Natural killer cell (primary cell): ENCODE data around the gene PDE3A. TPM values are rescaled to one million over a fixed set of nuclear protein-coding genes. Genes with fewer than 3 reads are reported as not detected.

Experiments
- ATAC-seq, 3 donors: fragments of 150-1000 bp in 2 of 3; fragments of 200-7000 bp in 1 of 3; cut with Tn5 transposase; 1 replicate in 1 of 3; 2 replicates in 2 of 3; pipeline ENCODE4 v1.10.0; 2021; ENCODE audit warnings: mild to moderate bottlenecking in 2 of 3, moderate library complexity in 2 of 3
- DNase-seq, 2 donors: peaks; one replicate each; pipeline versions ENCODE4 v3.0.0 to v3.0.0-alpha.2; 2013 to 2021; ENCODE audit warnings: mixed read lengths in 1 of 2
- H3K27ac ChIP-seq: one replicate; pipeline ENCODE4 v1.5.1; 2013; ENCODE audit warnings: mild to moderate bottlenecking, low read length
- H3K27me3 ChIP-seq: one replicate; pipeline ENCODE4 v1.6.1; 2013; ENCODE audit warnings: low read length; ENCODE audit not compliant: control insufficient read depth, insufficient read depth
- H3K36me3 ChIP-seq: one replicate; pipeline ENCODE4 v1.6.1; 2013; ENCODE audit warnings: low read length; ENCODE audit not compliant: control insufficient read depth, insufficient read depth
- H3K4me1 ChIP-seq: one replicate; pipeline ENCODE4 v1.6.1; 2013; ENCODE audit warnings: low read length; ENCODE audit not compliant: control insufficient read depth, insufficient read depth
- H3K4me3 ChIP-seq: one replicate; pipeline ENCODE4 v1.5.1; 2013; ENCODE audit warnings: low read length
- H3K9me3 ChIP-seq: one replicate; pipeline ENCODE4 v1.6.1; 2013; ENCODE audit warnings: low read length; ENCODE audit not compliant: control insufficient read depth, insufficient read depth
- H3K27ac Mint-ChIP-seq, 2 donors: one replicate each; pipeline ENCODE4 v1.8.0; 2022; ENCODE audit warnings: mild to moderate bottlenecking in 2 of 2, mixed read lengths in 2 of 2, moderate library complexity in 1 of 2
- H3K27me3 Mint-ChIP-seq, 2 donors: one replicate each; pipeline ENCODE4 v1.8.0; 2022; ENCODE audit warnings: low read depth in 2 of 2, mixed read lengths in 2 of 2
- H3K36me3 Mint-ChIP-seq: one replicate; pipeline ENCODE4 v1.8.0; 2022; ENCODE audit warnings: mixed read lengths
- H3K4me1 Mint-ChIP-seq, 2 donors: one replicate each; pipeline ENCODE4 v1.8.0; 2022; ENCODE audit warnings: mixed read lengths in 2 of 2
- H3K4me3 Mint-ChIP-seq: one replicate; pipeline ENCODE4 v1.8.0; 2022; ENCODE audit warnings: mild to moderate bottlenecking, moderate library complexity, mixed read lengths
- H3K9me3 Mint-ChIP-seq, 2 donors: one replicate each; pipeline ENCODE4 v1.8.0; 2022; ENCODE audit warnings: mixed read lengths in 2 of 2
- WGBS: methylation state at CpG from one replicate; pipeline ENCODE4 v1.1.7; 2013; ENCODE audit warnings: missing lambda C conversion rate; ENCODE audit not compliant: insufficient coverage; 5-methylcytosine and 5-hydroxymethylcytosine counted together
- intact Hi-C: fragments of 100-400 bp; cut with micrococcal nuclease; formaldehyde crosslinking; loops from one replicate; pipeline ENCODE4 v1.14.2; 2022
- total RNA-seq, 4 donors: library from RNA; stranded (reverse); fragments of 120-200 nt in 1 of 4; gene quantifications; one replicate each; pipeline versions ENCODE4 v1.2.3 to v1.2.4, GENCODE V29; 2013 to 2022
- TF ChIP-seq, protein P1 (sequence below): fragments of 200-600 bp; IDR thresholded peaks from one replicate; pipeline ENCODE4 v1.8.0; 2022; ENCODE audit warnings: antibody characterized with exemption

PDE3A gene
- total RNA-seq, 3 donors from 2014 or later (not counting 1 experiment from before 2014, with no cell fraction given) = 0.20 to 0.28 (median 0.27) TPM

DNA sequence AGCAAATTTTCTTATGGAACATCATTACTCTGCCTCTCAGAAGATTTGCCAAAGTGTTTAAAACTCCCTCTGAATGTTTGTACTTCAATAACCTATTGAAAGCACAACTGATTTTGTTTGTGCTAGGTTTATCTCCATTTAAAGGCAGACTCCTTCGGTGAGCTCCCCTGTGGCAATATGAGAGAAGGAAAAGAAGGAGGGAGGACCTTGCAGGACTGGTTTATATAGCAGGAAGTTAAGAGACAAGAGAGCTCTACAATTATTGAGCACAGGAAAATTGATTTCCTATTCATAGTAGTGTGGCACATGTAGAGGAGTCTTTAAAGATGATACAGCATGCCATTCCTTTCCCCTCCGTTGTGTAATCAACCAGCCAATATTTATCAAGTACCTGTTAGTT, 75.5 kb downstream of the PDE3A start:
- no peak overlapping the region for H3K27ac ChIP-seq
- no peaks in the 10 kb centered on the region for H3K4me1 ChIP-seq
- DNase-seq (no peak), ATAC-seq (no peak)
- TF ChIP-seq, protein P1, sequence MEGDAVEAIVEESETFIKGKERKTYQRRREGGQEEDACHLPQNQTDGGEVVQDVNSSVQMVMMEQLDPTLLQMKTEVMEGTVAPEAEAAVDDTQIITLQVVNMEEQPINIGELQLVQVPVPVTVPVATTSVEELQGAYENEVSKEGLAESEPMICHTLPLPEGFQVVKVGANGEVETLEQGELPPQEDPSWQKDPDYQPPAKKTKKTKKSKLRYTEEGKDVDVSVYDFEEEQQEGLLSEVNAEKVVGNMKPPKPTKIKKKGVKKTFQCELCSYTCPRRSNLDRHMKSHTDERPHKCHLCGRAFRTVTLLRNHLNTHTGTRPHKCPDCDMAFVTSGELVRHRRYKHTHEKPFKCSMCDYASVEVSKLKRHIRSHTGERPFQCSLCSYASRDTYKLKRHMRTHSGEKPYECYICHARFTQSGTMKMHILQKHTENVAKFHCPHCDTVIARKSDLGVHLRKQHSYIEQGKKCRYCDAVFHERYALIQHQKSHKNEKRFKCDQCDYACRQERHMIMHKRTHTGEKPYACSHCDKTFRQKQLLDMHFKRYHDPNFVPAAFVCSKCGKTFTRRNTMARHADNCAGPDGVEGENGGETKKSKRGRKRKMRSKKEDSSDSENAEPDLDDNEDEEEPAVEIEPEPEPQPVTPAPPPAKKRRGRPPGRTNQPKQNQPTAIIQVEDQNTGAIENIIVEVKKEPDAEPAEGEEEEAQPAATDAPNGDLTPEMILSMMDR = no peak
- H3K4me3 Mint-ChIP-seq = no peak overlapping the region
- no peaks in the 10 kb centered on the region for H3K4me1 Mint-ChIP-seq
- H3K9me3 ChIP-seq = no peaks in the 10 kb centered on the region
- H3K27me3 Mint-ChIP-seq = peaks cover 0 to 17% of the 10 kb centered on the region in 2 donors
- intact Hi-C loops = no loop called here
- H3K27ac Mint-ChIP-seq = no peak overlapping the region
- no peaks in the 10 kb centered on the region for H3K36me3 Mint-ChIP-seq
- 92% methylated on average over 2 of the region's 2 CpGs for WGBS
- no peaks in the 10 kb centered on the region for H3K27me3 ChIP-seq
- H3K36me3 ChIP-seq = no peaks in the 10 kb centered on the region
- H3K4me3 ChIP-seq = no peak overlapping the region
- no peaks in the 10 kb centered on the region for H3K9me3 Mint-ChIP-seq

DNA sequence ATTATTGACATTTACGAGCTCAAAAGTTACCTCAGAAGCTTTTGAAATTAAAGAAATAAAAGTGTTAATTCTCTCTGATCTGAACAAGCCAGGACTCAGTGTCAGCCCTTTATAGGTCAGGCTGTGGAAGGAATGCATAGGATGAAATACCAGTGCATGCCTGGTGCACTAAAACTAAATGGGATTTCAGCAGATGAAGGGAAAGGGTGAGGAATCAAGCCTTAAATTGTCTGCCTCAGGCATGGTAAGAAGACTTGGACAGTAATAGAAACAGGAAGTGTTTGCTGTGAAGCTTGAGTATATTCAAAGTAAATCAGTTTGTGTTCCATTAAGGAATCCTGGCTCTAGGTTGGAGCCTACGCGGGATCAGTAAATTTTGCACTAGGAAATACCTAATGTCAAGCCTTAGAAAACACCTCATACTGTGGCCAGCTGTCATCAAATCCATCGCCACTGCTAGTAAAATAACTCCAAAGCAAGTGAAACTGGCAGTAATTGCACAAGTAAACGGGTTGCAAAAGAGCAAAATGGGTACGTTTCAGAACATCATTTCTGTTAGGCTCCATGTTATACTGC, 76.3 kb downstream of the PDE3A start:
- H3K27me3 ChIP-seq = no peaks in the 10 kb centered on the region
- no peak overlapping the region for H3K27ac Mint-ChIP-seq
- no peaks in the 10 kb centered on the region for H3K9me3 ChIP-seq
- H3K4me3 ChIP-seq = no peak overlapping the region
- H3K4me1 ChIP-seq = no peaks in the 10 kb centered on the region
- H3K27ac ChIP-seq = no peak overlapping the region
- no peaks in the 10 kb centered on the region for H3K36me3 Mint-ChIP-seq
- no peak overlapping the region for H3K4me3 Mint-ChIP-seq
- WGBS = 86% methylated on average over 6 of the region's 6 CpGs
- no peaks in the 10 kb centered on the region for H3K4me1 Mint-ChIP-seq
- TF ChIP-seq, protein P1 = no peak
- no peaks in the 10 kb centered on the region for H3K9me3 Mint-ChIP-seq
- peaks cover 0 to 17% of the 10 kb centered on the region in 2 donors for H3K27me3 Mint-ChIP-seq
- DNase-seq (no peak), ATAC-seq (no peak)
- intact Hi-C loops = no loop called here
- H3K36me3 ChIP-seq = no peaks in the 10 kb centered on the region

DNA sequence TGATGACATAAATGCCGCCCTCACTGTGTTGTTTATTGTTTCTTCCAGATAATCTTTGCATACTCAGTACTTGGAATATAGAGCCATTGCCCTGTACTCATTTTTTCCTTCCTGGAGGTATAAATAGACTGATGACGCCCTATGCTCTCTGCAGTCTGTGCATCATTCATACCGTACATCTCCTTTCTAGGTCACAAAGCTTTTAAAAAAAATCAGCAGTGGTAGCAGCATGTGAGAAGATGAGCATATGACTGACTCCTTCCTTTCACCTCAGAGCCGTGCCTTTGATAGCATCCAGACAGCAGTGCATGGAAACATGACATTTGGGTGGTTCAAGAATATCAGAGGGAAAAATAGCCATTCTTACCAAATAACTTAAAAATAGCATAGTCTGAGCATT, 77.3 kb downstream of the PDE3A start:
- TF ChIP-seq, protein P1 = no peak
- Histone ChIP-seq H3K9me3 (no peaks in the 10 kb centered on the region), H3K27ac (no peak overlapping the region), H3K4me3 (no peak overlapping the region), H3K4me1 (no peaks in the 10 kb centered on the region), H3K36me3 (no peaks in the 10 kb centered on the region), H3K27me3 (no peaks in the 10 kb centered on the region)
- Mint-ChIP-seq H3K4me3 (no peak overlapping the region), H3K4me1 (no peaks in the 10 kb centered on the region), H3K27ac (no peak overlapping the region), H3K9me3 (no peaks in the 10 kb centered on the region), H3K36me3 (no peaks in the 10 kb centered on the region), H3K27me3 (peaks cover 0 to 17% of the 10 kb centered on the region in 2 donors)
- intact Hi-C loops = no loop called here
- no peak for ATAC-seq
- no peak for DNase-seq
- 65% methylated on average over 4 of the region's 4 CpGs for WGBS

DNA sequence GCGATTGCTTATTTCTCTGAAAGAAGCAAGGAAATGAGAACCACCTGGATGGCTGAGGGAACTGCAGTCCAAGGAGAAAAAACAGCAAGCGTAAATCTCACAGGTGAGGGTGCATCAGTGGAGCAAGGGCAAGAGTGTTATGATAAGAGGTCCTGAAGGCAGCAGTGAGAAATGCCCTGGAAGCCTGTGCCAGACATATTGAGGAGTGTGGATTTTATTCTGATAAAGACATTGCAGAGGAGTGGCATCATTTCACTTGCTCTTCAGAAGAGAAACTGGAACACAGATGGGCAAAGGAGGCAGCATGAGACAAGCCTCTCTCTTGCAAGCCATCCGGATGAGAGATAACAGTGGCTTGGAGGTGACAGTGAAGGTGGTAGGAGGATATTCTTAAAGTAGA, 78.5 kb downstream of the PDE3A start:
- TF ChIP-seq, protein P1 = no peak
- DNase-seq = no peak
- Mint-ChIP-seq H3K4me1 (no peaks in the 10 kb centered on the region), H3K4me3 (no peak overlapping the region), H3K9me3 (no peaks in the 10 kb centered on the region), H3K36me3 (no peaks in the 10 kb centered on the region), H3K27me3 (peaks cover 0 to 18% of the 10 kb centered on the region in 2 donors), H3K27ac (no peak overlapping the region)
- Histone ChIP-seq H3K9me3 (no peaks in the 10 kb centered on the region), H3K4me3 (no peak overlapping the region), H3K36me3 (no peaks in the 10 kb centered on the region), H3K4me1 (no peaks in the 10 kb centered on the region), H3K27me3 (no peaks in the 10 kb centered on the region), H3K27ac (no peak overlapping the region)
- WGBS = 79% methylated on average over 3 of the region's 3 CpGs
- intact Hi-C loops = no loop called here
- ATAC-seq = no peak
